T-helper 1 cell (primary cell): Measurements from ENCODE around the gene ADCY5.
"Not testable (repeated sequence)": the region's sequence is repeated elsewhere in the genome, so short reads cannot be mapped to it uniquely, and the experiment has no call there.

Experiments
- DNase-seq, 5 donors: peaks; one replicate each; pipeline ENCODE4 v3.0.0-alpha.2; 2012 to 2020
- total RNA-seq, 4 donors: gene quantifications; one replicate each; lab custom pipeline; 2026; lab: John Stamatoyannopoulos, UW

ADCY5 gene
- total RNA-seq: 0 to 0.54 (median 0.04) reads per million in 4 donors

DNA sequence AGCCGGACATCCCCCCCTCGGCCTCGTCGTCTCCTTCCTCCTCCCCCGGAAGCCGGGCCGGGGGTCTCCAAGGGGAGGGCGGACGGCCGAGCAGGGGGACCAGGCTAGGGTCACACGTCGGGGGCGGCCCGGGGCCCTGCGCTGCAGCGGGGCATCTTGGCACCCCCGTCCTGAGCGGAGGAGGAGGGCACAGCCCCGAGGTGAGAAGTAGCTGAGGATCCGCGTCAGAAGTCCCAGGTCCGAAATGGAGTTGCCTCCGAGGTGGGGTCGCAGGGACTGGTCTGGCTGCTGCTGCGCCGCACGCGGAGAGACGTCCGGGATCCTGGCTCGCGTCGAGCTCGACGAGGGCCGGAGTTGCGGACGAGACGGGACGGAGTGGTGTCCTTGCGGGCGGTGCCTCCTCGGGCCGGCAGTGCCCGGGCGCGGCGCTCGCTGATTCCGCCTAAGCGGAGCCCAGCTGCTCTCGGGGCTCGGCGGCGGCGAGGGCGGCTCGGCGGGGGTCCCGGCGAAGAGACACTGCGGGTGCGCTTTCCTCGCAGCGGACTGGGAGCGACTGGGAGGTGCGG, at the start of gene ADCY5:
Gene ADCY5, minus strand, starts transcription at position 555 of the 566 bp plus-strand sequence. Its CDS starts 545 bp downstream, at position 10.
- DNase-seq: no peak

DNA sequence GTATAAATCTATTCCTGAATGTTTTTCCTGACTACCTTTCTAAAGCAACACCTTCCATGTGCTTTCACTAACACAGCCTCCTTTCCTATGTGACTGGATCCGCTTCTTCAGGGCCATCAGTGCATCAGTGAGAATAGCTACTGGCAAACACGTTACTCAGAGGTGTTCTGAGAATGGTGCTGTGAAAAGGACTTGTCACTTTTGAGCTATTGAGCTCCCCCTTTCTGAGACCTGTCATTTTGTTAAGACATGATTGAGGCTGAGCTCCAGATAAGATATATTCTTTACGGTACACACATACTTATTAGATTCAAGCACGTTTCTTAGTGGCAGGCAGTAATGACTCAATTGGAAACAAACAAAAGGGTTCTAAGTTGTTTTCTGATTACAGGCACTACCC, 45.0 kb upstream of the ADCY5 start:
- DNase-seq: no peak

DNA sequence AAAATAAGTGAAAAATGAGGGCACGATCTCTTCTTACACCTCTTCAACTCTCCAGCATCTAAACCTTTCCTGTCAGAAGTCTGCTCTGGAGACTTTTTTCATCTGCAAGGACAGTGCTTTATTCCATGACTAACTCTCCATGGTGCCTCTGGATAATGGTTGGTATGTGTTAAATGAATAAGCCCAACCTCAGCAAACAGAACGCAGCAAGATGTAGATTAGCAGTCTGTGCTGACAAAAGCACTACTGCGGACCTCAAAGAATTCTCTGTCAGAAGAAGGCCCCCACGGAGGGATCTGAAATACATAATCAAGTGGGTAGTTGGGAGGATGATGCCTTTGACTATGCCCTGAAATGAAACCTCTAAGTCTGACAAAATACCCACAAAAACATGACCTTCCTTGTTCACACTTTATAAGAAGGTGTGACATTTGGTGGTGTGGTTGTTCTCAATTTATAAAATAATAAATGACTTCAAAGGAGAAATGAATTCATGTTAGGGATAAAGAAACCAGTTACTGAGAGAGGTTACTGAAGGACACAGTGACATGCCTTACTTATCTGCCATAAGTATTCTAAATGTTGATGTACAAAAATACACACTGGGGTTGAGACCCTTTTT, 43.2 kb upstream of the ADCY5 start:
- no peak for DNase-seq

DNA sequence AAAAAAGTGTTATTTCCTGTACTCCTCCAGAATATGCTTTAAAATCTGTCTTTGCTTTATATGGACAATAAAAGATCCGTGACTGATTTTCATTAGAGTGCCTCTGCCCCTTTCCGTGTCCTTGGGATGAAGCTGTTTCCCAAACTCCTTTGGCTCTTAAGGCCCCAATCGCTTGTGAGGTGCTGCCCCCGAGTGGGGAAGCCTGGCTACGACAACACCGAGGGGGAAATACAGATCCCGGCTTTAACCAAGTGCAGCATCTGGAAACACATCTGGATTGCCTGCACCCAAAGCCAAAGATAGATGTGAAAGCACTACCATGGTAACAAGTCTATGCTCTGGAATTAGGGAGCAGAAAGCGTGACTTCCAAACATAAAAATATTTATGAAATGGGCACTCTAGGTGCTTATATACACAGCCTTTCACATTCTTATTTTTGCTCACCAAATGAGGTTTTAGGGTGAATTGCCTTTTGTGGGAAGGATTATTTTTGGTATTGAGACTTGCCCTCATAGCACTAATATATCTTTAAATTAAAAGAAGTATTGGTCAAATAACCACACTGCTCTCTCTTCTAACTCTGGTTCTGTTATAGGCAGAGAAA, 40.6 kb upstream of the ADCY5 start:
- DNase-seq: peak in 2 of 5 donors; percentile 10 to 21

DNA sequence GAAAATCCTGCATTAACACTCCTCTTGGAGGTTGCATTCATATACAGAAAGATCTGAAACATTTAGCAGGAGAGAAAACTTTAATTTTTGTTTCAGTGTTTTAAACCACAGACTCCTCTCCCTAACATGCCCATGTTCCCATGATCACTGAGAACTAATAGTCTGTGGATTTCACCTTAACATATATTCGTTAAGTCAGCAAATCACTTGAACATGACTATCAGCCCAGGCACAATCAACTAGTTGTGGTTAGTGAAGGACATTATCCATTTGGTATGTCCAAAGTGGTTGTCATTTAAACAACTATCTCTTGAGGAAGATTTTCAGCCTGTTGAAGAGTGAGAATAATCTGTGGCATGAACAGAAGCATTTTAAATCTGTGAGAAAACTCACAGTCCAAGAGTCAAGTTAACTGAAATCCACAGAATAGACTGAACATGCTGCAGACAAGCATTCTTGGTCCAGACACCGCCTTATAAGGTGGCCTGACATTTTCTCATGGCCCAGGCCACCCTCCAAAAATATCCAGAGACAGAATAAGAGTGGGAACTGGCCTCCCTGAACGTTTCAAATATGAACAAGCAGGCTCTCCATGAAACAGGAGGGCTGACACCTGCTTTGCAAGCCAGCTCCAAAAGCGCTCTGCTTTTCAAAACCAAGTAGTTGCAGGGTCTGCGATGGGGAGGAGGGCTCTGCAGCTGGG, 39.9 kb upstream of the ADCY5 start:
- no peak for DNase-seq

DNA sequence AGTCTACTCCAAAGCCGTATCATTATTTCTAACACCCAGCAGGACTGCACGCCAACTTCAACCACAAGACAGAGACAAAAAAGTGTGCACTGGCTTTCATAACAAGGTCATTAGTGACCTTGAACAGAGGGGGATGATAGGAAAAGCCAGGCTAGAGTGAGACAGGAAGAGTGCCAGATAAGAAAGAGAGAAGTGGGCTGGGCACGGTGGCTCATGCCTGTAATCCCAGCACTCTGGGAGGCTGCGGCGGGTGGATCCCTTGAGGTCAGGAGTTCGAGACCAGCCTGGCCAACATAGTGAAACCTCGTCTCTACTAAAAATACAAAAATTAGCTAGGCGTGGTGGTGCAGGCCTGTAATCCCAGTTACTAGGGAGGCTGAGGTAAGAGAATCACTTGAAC, 38.2 kb upstream of the ADCY5 start:
- not testable (repeated sequence) for DNase-seq

DNA sequence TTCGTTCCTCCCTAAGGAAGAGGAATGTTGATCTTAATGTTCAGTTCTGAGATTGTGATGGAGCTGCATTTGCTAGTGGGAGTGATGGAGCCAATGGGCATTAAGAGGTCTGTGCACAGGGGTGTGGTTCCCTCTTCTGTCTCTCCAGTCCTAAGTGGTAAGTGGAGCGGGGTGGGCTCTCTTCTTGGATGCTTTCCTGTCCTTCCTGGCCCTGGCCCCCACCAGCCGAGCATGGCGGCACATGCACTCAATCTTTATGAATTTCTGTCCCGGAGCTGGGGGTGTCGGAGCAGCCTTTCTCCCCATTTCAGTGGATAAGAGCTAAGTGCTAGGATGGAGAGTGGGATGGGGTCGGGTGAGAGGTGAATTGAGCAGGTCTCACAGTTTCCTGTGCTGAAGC, 37.6 kb upstream of the ADCY5 start:
- no peak for DNase-seq

DNA sequence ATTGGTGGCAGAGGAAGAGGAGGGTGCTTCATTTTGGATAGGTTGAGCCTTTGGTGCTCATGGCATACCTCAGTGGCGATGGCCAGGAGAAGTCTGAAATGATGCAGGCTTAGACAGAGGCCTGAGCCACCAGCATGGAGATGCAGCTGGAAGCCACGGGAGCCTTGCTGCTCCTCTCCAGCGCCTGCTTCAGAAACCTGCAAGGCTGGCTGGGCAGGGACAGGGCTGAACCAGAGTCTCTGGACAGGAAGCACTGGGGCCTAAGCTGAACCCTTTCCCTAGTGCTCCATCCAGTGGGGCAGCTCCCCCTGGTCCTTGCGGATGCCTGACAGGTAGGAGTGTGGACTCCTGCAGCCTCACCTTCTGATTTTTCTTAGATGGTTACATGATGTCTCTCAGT, 36.7 kb upstream of the ADCY5 start:
- no peak for DNase-seq

DNA sequence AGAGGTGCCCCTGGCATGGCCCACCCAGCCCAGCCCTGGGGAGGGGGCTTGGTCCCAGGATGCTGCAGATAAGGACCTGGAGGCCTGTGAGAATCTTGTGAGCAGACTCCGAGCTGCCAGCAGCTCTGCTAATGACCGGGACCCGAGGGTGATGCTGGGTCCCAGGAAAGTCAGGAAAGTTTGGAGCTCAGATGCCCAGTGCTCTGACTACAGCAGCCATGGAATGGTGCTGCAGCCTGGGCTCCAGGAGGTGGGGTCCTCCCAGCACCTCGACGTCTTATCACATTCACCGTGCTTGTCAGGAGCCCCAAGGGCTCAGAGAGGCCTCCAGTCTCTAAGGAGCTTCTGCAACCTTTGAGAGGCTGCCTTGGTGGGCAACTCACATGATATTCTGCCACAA, 34.3 kb upstream of the ADCY5 start:
- no peak for DNase-seq

DNA sequence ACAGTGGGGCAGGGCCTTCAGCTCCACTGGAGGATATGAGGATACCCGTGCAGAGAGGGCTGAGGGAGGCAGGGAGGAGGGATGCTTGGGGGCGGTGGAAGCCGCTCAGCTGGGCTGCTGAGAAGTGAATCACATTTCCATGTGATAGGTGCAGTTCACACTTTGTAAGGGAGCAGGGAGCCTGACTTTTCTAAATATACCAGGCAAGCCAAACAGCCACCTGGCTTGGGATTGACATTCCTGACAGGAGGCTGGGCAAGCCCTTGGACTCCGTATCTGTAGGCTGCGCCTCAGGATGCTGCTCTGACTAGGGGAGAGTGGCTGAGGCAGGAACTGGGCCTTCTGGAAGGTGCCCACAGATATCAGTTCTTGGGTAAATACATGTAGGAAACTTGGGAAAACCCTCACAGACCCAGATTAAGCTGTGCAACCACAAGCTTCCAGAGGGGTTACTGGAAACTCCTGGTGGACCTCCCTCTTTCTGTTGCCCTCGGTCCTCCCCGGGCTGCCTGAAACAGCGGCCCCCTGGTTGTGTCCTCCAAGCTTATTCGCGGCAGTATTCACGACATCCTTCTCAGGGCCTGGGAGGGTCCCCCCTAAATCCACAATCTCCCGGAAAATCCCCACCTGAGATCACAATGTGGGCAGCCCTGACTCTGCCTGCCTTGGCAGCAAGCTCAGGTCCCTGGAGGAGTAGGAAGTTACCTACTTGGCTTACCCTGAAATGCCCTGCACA, 33.0 kb upstream of the ADCY5 start:
- DNase-seq: no peak

DNA sequence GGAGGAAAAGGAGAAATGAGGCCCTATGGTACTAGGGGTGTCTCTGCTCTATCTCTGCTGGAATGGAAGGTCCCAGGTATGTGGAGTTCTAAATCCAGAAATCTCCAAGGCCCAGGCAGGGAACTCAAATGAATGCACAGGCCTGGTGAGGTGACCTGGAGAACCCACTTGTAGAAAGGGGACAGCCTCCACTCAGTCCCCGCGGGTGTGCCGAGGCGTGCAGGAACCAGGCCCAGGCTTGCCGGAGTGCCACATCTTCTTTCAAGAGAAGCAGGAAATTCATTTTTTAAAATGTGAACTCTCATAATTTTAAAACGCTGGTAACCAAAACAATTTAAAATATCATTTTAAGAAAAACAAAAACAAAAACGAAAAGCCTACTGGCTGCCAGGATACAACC, 32.2 kb upstream of the ADCY5 start:
- DNase-seq: no peak

DNA sequence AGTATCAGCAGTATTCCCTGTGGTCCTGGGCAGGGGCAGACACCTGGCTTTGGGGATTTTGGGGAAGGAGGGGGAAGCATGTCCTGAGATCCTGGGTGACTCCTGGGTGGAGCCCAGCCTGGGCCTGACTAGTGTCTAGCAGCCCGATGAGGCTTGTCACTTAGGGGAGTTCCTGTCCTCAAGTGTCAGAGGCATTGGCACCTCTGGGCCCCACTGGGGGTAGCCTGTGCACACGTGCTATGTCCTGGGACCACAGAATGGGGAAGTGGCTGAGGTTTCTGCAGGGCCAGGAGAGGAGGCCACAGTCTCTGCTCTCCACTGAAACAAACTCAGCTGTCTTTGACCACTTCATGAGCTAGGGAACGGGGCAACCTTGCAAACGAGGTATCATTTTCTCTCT, 31.5 kb upstream of the ADCY5 start:
- no peak for DNase-seq

DNA sequence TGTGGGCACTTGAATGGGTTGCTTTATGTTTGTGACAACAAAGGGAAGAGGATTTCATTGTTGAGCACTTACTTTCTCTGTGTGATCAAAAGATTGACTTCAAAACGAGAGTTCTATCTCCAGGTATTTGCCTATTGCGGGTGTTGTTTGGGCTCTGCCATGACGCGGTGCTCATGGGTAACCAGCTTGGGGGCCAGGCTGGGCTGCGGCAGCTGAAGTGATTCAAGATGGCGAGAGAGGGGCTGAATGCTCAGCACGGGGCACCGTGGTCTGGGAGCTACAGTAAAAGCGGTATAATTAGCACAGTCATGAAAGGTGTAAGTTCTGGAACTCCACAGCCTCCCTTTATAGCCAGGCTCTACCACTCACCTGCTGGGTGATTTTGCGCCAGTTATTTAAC, 31.0 kb upstream of the ADCY5 start:
- no peak for DNase-seq

DNA sequence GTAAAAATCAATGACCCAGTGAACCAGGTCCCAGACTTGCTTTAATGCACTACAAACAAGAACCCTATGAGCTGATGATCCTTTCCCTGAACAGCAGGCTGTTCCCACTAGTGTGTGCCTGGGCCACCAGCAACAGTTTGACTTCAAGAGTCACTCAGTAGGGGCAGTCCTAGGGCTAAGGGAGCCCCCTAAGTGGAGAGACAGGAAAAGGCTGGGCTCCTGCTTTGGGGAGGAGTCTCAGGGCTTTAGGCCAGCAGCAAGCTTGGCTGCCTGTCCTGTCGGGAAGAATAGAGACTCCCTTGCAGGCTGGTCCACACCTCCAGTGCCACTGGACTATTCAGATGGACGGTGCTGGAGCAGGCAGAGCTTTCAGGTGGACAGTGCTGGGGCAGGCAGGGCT, 29.4 kb upstream of the ADCY5 start:
- no peak for DNase-seq

DNA sequence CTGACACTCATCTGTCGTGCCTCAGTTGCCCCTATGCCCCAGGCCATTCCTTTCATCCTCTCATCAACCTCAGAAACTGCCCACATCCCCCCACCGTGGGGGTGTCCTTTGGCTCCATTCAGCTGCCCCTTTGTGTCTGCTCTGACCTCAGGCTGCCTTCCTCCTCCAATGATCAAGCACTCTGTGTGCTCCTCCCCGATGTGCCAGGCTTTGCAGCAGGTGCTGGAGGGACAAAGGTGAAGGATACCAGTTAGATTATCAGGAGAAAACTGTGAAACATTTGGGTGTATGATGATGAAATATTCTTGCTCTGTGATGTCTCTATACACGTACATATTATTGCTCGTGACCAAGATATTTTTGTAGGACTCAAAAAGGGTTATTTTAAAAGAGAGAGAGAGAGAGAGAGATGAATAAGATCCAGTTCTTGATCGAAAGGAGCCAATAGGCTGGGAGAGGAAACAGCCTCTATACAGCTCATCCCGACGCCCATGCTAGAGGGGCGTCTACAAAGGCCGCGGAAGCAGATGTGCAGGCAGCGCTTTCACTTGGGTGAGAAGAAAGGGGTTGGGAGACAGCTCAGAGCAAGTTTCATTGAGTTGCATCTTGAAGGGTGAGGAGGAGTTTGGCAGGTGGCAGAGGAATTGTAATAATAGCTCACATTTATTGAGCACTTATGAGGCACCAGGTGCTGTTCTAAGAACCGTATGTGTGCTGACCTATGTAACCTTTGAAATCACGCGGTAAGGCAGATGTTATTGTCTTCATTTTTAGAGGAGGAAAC, 28.3 kb upstream of the ADCY5 start:
- DNase-seq: no peak

DNA sequence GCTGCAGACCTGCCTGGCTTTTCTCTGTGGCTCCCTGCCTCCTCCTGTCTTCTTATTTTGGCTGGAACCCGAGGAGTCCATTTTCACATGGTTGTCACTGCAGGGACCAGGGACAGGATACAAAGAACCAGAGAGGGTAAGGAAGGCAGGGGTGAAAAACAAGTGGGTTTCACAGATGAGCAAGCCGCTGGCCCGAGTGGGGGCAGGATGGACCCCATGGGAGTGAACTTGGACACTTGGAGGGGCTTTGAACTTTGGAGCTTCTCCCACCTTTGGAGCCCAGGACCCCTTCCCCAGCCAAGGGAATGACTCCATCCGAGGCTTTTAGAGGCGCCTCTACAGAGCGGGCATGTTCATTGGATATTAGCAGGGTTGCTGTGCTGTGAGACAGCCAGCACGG, 26.9 kb upstream of the ADCY5 start:
- no peak for DNase-seq

DNA sequence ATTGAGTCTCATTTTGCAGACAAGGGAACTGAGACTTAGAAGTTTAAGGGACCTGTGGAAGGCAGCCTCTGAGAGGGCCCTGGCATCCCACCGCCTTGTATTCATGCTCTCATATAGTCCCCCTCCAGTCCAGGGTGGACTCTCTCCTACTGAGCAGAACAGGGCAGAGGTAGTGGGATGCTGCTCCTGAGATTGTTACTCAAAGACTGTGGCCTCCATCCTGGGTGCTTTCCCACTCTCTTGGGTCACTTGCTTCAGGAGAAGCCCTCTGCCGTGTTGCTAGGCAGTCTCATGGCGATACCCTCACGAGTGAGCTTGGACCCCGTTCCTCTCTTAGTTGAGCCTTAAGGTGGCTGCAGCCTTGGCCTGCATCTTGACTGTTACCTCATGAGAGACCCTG, 22.2 kb upstream of the ADCY5 start:
- DNase-seq: no peak

DNA sequence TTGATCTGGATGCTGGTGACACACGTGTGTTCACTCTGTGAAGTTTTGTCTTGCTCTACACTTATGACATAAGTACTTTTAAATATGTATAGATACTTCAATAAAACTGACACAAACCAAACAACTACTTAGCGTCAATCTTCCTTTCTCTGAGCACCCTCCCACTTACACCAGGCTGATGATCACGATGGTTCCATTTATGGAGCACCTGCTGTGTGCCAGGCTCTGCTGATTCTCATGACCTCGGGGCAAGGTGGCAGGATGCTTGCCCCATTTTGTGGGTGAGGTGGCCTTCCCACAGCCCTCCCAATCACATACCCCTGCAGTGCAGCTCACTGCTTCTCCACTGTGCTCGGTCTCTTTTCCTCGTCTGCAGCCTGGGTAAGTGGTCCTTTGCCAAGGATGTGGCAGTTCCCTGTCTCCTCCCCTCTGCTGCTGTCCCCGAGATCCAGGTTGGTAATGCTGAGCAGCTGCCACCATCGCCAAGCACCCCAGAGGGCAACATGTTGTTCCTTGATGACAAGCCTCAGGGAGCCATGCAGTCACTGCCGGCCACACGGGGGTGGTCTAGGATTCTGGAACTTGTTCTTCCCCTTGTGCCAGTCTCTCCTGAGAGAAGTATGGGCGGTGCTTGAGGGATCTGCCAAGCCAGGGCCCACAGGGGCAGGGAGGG, 20.6 kb upstream of the ADCY5 start:
- no peak for DNase-seq

DNA sequence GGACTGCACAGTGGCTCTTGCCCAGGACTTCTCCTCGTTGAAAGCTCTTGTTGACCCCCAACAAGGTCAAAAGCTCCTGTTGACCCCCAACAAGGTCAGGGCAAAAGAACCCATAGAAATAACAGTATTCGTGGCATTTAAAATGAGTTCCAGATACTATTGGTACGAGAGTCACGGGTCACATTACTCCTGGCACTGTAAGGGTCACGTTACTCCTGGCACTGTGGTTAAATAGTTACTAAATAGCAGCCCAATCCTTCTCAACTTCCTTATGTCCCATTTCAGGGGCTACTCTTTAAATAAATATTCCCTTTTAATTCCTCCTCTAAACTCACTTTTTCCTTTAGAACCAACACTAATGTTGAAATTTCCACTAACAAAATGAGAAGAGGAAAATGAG, 18.2 kb upstream of the ADCY5 start:
- no peak for DNase-seq

DNA sequence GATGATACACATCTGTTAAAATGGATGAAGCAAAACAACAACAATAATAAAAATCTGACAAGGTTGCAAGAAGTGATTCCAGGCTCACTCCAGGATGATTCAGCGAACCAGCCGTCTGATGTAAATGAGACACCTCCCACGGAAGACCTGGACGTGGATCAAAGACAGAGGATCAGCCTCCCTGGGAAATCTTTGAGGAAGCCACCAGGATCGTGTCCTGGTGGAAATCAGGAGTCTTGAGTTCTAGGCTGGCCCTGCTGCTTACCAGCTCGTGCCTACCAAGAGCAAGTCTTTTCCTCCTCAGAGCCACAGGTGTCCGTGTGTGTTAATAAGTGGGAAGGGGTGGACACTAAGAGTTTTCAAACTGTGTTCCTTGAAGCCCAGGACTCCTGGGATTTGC, 15.3 kb upstream of the ADCY5 start:
- DNase-seq: no peak

DNA sequence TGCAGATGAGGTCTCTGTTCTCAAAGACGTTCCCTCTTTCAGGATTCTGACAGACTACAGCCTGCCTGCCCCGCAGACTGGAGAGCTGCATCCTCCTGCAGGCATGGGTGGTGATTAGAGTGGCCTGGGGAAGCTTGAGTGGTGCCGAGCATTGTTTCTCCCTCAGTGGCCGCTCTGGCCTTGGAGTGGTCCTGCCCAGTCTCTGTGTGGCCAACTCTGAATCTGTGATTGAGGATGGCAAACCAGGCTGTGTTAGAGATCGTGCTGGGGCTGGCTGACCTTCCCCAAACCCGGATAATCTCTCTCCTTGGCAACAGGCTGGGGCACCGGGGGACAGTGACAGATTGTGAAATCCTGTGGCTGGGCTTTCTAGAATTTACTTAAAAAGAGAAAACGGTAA, 11.0 kb upstream of the ADCY5 start:
- DNase-seq: no peak

DNA sequence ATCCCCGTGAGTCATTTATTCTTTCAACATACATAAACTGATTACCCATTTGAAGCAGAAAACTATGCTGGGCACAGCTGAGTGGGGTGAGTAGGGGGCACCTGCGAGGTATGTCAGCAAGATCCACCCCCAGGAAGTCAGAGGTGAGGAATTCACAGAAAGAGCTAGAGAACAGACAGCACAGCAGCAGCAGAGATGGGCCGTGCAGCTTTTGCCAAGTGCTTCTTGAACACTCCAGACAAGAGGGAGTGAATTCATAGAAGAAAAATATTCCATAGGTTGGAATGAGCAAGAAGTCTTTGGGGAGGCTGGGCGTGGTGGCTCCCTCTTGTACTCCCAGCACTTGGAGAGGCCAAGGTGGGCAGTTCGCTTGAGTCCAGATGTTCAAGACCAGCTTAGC, 9.4 kb upstream of the ADCY5 start:
- DNase-seq: no peak
